PC-9 (cell line): ENCODE data around the gene AMOTL1. TPM values are rescaled to one million over a fixed set of nuclear protein-coding genes. Genes with fewer than 3 reads are reported as not detected.

ENCODE experiments used
- BruUV-seq: library from RNA; stranded (reverse); fragments of 400-500 nt; replicated peaks from 2 replicates; lab custom pipeline; 2021; lab: Mats Ljungman, UMichigan
- CTCF ChIA-PET: fragments of 300-600 bp; sonication (Branson Sonifier 250); formaldehyde crosslinking; loops from one replicate; lab custom pipeline; 2022; ENCODE audit warnings: antibody characterized with exemption; lab: Charles Lee
- POLR2A ChIA-PET: fragments of 300-600 bp; sonication (Branson Sonifier 250); formaldehyde crosslinking; loops from one replicate; lab custom pipeline; 2022; ENCODE audit warnings: antibody characterized with exemption; ENCODE audit not compliant: unreplicated experiment; lab: Charles Lee
- DNase-seq, 2 experiments: peaks; one replicate each; pipeline versions ENCODE4 v3.0.0 to v3.0.0-alpha.2; 2015 to 2022; ENCODE audit warnings: mixed read lengths in 1 of 2
- H2AFZ ChIP-seq: fragments of 200-600 bp; sonication (generic); 2 replicates; pipeline ENCODE4 v1.8.1; 2017; ENCODE audit warnings: antibody characterized with exemption
- H3F3A ChIP-seq: fragments of 200-600 bp; sonication (generic); 2 replicates; pipeline ENCODE4 v1.8.1; 2017; ENCODE audit warnings: antibody characterized with exemption, mild to moderate bottlenecking, low read depth; ENCODE audit not compliant: insufficient read depth
- H3K27ac ChIP-seq: fragments of 200-600 bp; sonication (generic); 2 replicates; pipeline ENCODE4 v1.6.1; 2016; ENCODE audit warnings: mixed run types
- H3K27me3 ChIP-seq: fragments of 200-600 bp; sonication (generic); 2 replicates; pipeline ENCODE4 v1.6.1; 2016; ENCODE audit warnings: low read depth, mixed run types; ENCODE audit not compliant: insufficient read depth
- H3K36me3 ChIP-seq: fragments of 200-600 bp; sonication (generic); 2 replicates; pipeline ENCODE4 v1.6.1; 2016; ENCODE audit warnings: low read depth, mixed run types
- H3K4me1 ChIP-seq: fragments of 200-600 bp; sonication (generic); replicated peaks from 2 replicates; pipeline ENCODE4 v1.6.1; 2016; ENCODE audit warnings: mixed run types; ENCODE audit not compliant: insufficient read depth
- H3K4me2 ChIP-seq: fragments of 200-600 bp; sonication (generic); 2 replicates; pipeline ENCODE4 v1.6.1; 2017; ENCODE audit warnings: mixed run types
- H3K4me3 ChIP-seq: fragments of 200-600 bp; sonication (generic); 2 replicates; pipeline ENCODE4 v1.6.1; 2016; ENCODE audit warnings: mixed run types
- H3K79me2 ChIP-seq: fragments of 200-600 bp; sonication (generic); 2 replicates; pipeline ENCODE4 v1.6.1; 2017; ENCODE audit warnings: low read depth, mixed run types
- H3K9me2 ChIP-seq: fragments of 200-600 bp; sonication (generic); 2 replicates; pipeline ENCODE4 v1.8.1; 2017; ENCODE audit warnings: mild to moderate bottlenecking; ENCODE audit not compliant: insufficient read depth
- H3K9me3 ChIP-seq: fragments of 200-600 bp; sonication (generic); 2 replicates; pipeline ENCODE4 v1.8.1; 2016; ENCODE audit warnings: low read depth; ENCODE audit not compliant: insufficient read depth
- H4K20me1 ChIP-seq: fragments of 200-600 bp; sonication (generic); 2 replicates; pipeline ENCODE4 v1.8.1; 2017; ENCODE audit not compliant: insufficient read depth
- CTCF ChIP-seq: fragments of 200-600 bp; sonication (generic); conservative IDR thresholded peaks from 2 replicates; pipeline ENCODE4 v1.6.1; 2017; ENCODE audit warnings: mixed run types, antibody characterized with exemption, mild to moderate bottlenecking, moderate library complexity
- EZH2 ChIP-seq: fragments of 200-600 bp; sonication (generic); IDR thresholded peaks from 2 replicates; pipeline ENCODE4 v1.8.0; 2017; ENCODE audit warnings: antibody characterized with exemption, low read depth
- intact Hi-C: fragments of 100-400 bp; cut with micrococcal nuclease; formaldehyde crosslinking; loops from one replicate; pipeline ENCODE4 v1.10.0; 2022; ENCODE audit not compliant: unreplicated experiment
- total RNA-seq: library from RNA; stranded (reverse); gene quantifications from 2 replicates; pipeline ENCODE4 v1.2.3, GENCODE V29; 2021

Gene AMOTL1
- total RNA-seq, 1 experiment from 2014 or later, result 60.5 TPM

GRCh38 chr11:94747146-94747545 lies 21.0 kb upstream of the AMOTL1 start:
- Histone ChIP-seq H3K4me2 (peak overlapping the region; percentile 66), H3K27me3 (no peaks in the 10 kb centered on the region), H3K9me3 (no peaks in the 10 kb centered on the region), H3K36me3 (peaks cover 5% of the 10 kb centered on the region; the same call in 1 of the 2 replicates), H3K79me2 (peaks cover 54% of the 10 kb centered on the region), H4K20me1 (no peaks in the 10 kb centered on the region), H3K4me3 (peak overlapping the region; percentile 14; the same call in 1 of the 2 replicates), H3K4me1 (peaks cover 96% of the 10 kb centered on the region), H3K9me2 (no peaks in the 10 kb centered on the region), H3K27ac (peak overlapping the region; percentile 99), H2AFZ (no peak overlapping the region), H3F3A (peaks cover 55% of the 10 kb centered on the region)
- ChIA-PET CTCF (interaction anchor here (0.6 to 2.4 kb wide), 6 partner anchors 15 to 1724 kb away, joined by 3 to 15 read pairs (median 4); no protein-coding TSS in a partner anchor), POLR2A (interaction anchor here (0.5 to 1.1 kb wide), 9 partner anchors 9 to 1014 kb away, joined by 3 to 10 read pairs (median 4); no protein-coding TSS in a partner anchor)
- intact Hi-C loops, result loop anchor here (1.0 to 2.0 kb wide), 6 partner anchors 9 to 124 kb away; no protein-coding TSS in a partner anchor
- peak; percentile 75 to 99 for DNase-seq
- TF ChIP-seq EZH2 (no peak), CTCF (no peak)
- no TSS peak for BruUV-seq

- Histone ChIP-seq H3F3A (peaks cover 55% of the 10 kb centered on the region), H3K36me3 (peaks cover 5% of the 10 kb centered on the region; the same call in 1 of the 2 replicates), H3K9me2 (no peaks in the 10 kb centered on the region), H4K20me1 (no peaks in the 10 kb centered on the region), H3K4me1 (peaks cover 96% of the 10 kb centered on the region), H3K27me3 (no peaks in the 10 kb centered on the region), H3K27ac (peak overlapping the region; percentile 99), H3K4me3 (peak overlapping the region; percentile 22; the same call in 1 of the 2 replicates), H3K79me2 (peaks cover 54% of the 10 kb centered on the region), H2AFZ (no peak overlapping the region), H3K4me2 (peak overlapping the region; percentile 66), H3K9me3 (no peaks in the 10 kb centered on the region)
- POLR2A ChIA-PET, result interaction anchor here (0.5 to 1.1 kb wide), 5 partner anchors 10 to 1015 kb away, joined by 3 to 10 read pairs (median 4); no protein-coding TSS in a partner anchor
- DNase-seq, result peak; percentile 69 to 100
- CTCF ChIA-PET, result interaction anchor here (0.6 to 2.4 kb wide), 4 partner anchors 14 to 1724 kb away, joined by 3 to 15 read pairs (median 8); no protein-coding TSS in a partner anchor
- intact Hi-C loops, result loop anchor here (1.0 to 2.0 kb wide), 6 partner anchors 9 to 124 kb away; no protein-coding TSS in a partner anchor
- TF ChIP-seq EZH2, result no peak
- no peak for TF ChIP-seq CTCF
- BruUV-seq, result no TSS peak
Measured at GRCh38 chr11:94747601-94748041, 20.5 kb upstream of the AMOTL1 start.

- Histone ChIP-seq H2AFZ (no peak overlapping the region), H3K27ac (peak overlapping the region; percentile 99), H3K4me1 (peaks cover 92% of the 10 kb centered on the region), H3K36me3 (peaks cover 5% of the 10 kb centered on the region; the same call in 1 of the 2 replicates), H3K9me3 (no peaks in the 10 kb centered on the region), H3F3A (peaks cover 55% of the 10 kb centered on the region), H3K9me2 (no peaks in the 10 kb centered on the region), H4K20me1 (no peaks in the 10 kb centered on the region), H3K4me3 (peak overlapping the region; percentile 3; the same call in 1 of the 2 replicates), H3K4me2 (peak overlapping the region; percentile 66), H3K27me3 (no peaks in the 10 kb centered on the region), H3K79me2 (peaks cover 49% of the 10 kb centered on the region)
- DNase-seq, result peak in 1 of 2 experiments; percentile 100
- ChIA-PET POLR2A (interaction anchor here (0.6 kb wide), 1 partner anchor 19 kb away, joined by 4 read pairs; the partner anchor contains the start of gene AMOTL1), CTCF (interaction anchor here (0.6 to 1.0 kb wide), 2 partner anchors 126 to 1309 kb away, joined by 3 read pairs; no protein-coding TSS in a partner anchor)
- intact Hi-C loops, result no loop called here
- BruUV-seq, result no TSS peak
- TF ChIP-seq CTCF (no peak), EZH2 (no peak)
Measured at GRCh38 chr11:94749369-94749768, 18.8 kb upstream of the AMOTL1 start.
